ENCODE data around the gene GNPAT.

GNPAT gene

GRCh38 chr1:231194476-231194842 lies 46.6 kb upstream of the GNPAT start:
- H2AFZ ChIP-seq (ENCODE audit: low read depth, low read length, severe bottlenecking): no peak overlapping the region
- H3F3A ChIP-seq (ENCODE audit: insufficient read depth): no peaks in the 10 kb centered on the region
- TF ChIP-seq EZH2phosphoT487 (conservative IDR thresholded peaks at IDR 0.05; ENCODE audit: low read length) (no peak), CTCF (IDR thresholded peaks at IDR 0.05; ENCODE audit: insufficient read depth, low read length, poor library complexity, severe bottlenecking) (no peak)
- H3K9me3 ChIP-seq (ENCODE audit: insufficient read depth, low read length): no peaks in the 10 kb centered on the region
- H3K9me2 ChIP-seq (replicated peaks; ENCODE audit: insufficient read depth, low read length): no peaks in the 10 kb centered on the region
- H3K36me3 ChIP-seq (ENCODE audit: low read length): no peaks in the 10 kb centered on the region
- H3K4me2 ChIP-seq (ENCODE audit: low read depth, low read length, poor library complexity, severe bottlenecking): no peak overlapping the region
- H3K9ac ChIP-seq (ENCODE audit: low read length): no peak overlapping the region
- H3K27ac ChIP-seq (ENCODE audit: low read depth, low read length): no peak overlapping the region
- H3K4me3 ChIP-seq (ENCODE audit: insufficient read depth, low read length, poor library complexity, severe bottlenecking): no peak overlapping the region
- H3K27me3 ChIP-seq (ENCODE audit: low read length): no peaks in the 10 kb centered on the region
- no peaks in the 10 kb centered on the region for H3K79me2 ChIP-seq (ENCODE audit: insufficient read depth, low read length)
- no peaks in the 10 kb centered on the region for H4K20me1 ChIP-seq (ENCODE audit: low read depth, low read length)

- H3K9ac ChIP-seq (ENCODE audit: low read length): no peak overlapping the region
- no peaks in the 10 kb centered on the region for H3K9me3 ChIP-seq (ENCODE audit: insufficient read depth, low read length)
- H3K79me2 ChIP-seq (ENCODE audit: insufficient read depth, low read length): no peaks in the 10 kb centered on the region
- no peaks in the 10 kb centered on the region for H3F3A ChIP-seq (ENCODE audit: insufficient read depth)
- H4K20me1 ChIP-seq (ENCODE audit: low read depth, low read length): no peaks in the 10 kb centered on the region
- H3K4me2 ChIP-seq (ENCODE audit: low read depth, low read length, poor library complexity, severe bottlenecking): no peak overlapping the region
- no peaks in the 10 kb centered on the region for H3K27me3 ChIP-seq (ENCODE audit: low read length)
- H2AFZ ChIP-seq (ENCODE audit: low read depth, low read length, severe bottlenecking): no peak overlapping the region
- H3K27ac ChIP-seq (ENCODE audit: low read depth, low read length): no peak overlapping the region
- H3K9me2 ChIP-seq (replicated peaks; ENCODE audit: insufficient read depth, low read length): no peaks in the 10 kb centered on the region
- no peaks in the 10 kb centered on the region for H3K36me3 ChIP-seq (ENCODE audit: low read length)
- H3K4me3 ChIP-seq (ENCODE audit: insufficient read depth, low read length, poor library complexity, severe bottlenecking): no peak overlapping the region
- TF ChIP-seq EZH2phosphoT487 (conservative IDR thresholded peaks at IDR 0.05; ENCODE audit: low read length): no peak
- TF ChIP-seq CTCF (IDR thresholded peaks at IDR 0.05; ENCODE audit: insufficient read depth, low read length, poor library complexity, severe bottlenecking): no peak
Observed at GRCh38 chr1:231194843-231195516, 46.0 kb upstream of the GNPAT start.

GRCh38 chr1:231196307-231196706 lies 44.7 kb upstream of the GNPAT start:
- no peaks in the 10 kb centered on the region for H3K79me2 ChIP-seq (ENCODE audit: insufficient read depth, low read length)
- H3K9me2 ChIP-seq (replicated peaks; ENCODE audit: insufficient read depth, low read length): no peaks in the 10 kb centered on the region
- H2AFZ ChIP-seq (ENCODE audit: low read depth, low read length, severe bottlenecking): no peak overlapping the region
- H3K9ac ChIP-seq (ENCODE audit: low read length): no peak overlapping the region
- no peak overlapping the region for H3K4me2 ChIP-seq (ENCODE audit: low read depth, low read length, poor library complexity, severe bottlenecking)
- H3K27ac ChIP-seq (ENCODE audit: low read depth, low read length): no peak overlapping the region
- H4K20me1 ChIP-seq (ENCODE audit: low read depth, low read length): no peaks in the 10 kb centered on the region
- H3K27me3 ChIP-seq (ENCODE audit: low read length): no peaks in the 10 kb centered on the region
- H3K36me3 ChIP-seq (ENCODE audit: low read length): no peaks in the 10 kb centered on the region
- no peak overlapping the region for H3K4me3 ChIP-seq (ENCODE audit: insufficient read depth, low read length, poor library complexity, severe bottlenecking)
- no peaks in the 10 kb centered on the region for H3K9me3 ChIP-seq (ENCODE audit: insufficient read depth, low read length)
- H3F3A ChIP-seq (ENCODE audit: insufficient read depth): no peaks in the 10 kb centered on the region
- no peak for TF ChIP-seq EZH2phosphoT487 (conservative IDR thresholded peaks at IDR 0.05; ENCODE audit: low read length)
- no peak for TF ChIP-seq CTCF (IDR thresholded peaks at IDR 0.05; ENCODE audit: insufficient read depth, low read length, poor library complexity, severe bottlenecking)
